AG09319 (cell line): ENCODE data around the gene CNTN1.

Experiments
- DNase-seq: peaks from one replicate; pipeline ENCODE4 v3.0.0-alpha.2; 2010; ENCODE audit warnings: low read depth; ENCODE audit errors: extremely low read depth
- TF ChIP-seq, protein P1 (sequence below): IDR thresholded peaks from 2 replicates; pipeline ENCODE4 v1.5.1; 2011; ENCODE audit warnings: low read depth, mild to moderate bottlenecking, inconsistent platforms, low read length, moderate library complexity

The CNTN1 gene

DNA sequence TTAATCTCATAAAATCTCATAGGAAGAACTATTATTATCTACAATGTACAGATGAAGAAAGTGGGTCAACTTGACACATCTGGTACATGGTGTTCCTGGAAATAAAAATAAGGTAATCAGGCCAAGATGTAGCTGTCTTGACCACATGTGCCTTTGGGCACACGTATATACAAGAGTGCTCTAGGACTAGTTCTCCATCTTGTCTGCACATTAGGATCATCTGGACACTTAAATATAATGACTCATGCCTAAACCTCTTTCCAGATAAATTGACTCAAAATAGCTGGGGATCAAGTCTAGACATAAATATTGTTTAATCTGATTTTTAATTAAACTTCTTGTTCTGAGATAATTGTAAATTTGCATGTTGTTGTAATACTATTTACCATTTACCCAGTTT lies 182.6 kb downstream of the CNTN1 start:
- DNase-seq, result no peak
- TF ChIP-seq, protein P1, sequence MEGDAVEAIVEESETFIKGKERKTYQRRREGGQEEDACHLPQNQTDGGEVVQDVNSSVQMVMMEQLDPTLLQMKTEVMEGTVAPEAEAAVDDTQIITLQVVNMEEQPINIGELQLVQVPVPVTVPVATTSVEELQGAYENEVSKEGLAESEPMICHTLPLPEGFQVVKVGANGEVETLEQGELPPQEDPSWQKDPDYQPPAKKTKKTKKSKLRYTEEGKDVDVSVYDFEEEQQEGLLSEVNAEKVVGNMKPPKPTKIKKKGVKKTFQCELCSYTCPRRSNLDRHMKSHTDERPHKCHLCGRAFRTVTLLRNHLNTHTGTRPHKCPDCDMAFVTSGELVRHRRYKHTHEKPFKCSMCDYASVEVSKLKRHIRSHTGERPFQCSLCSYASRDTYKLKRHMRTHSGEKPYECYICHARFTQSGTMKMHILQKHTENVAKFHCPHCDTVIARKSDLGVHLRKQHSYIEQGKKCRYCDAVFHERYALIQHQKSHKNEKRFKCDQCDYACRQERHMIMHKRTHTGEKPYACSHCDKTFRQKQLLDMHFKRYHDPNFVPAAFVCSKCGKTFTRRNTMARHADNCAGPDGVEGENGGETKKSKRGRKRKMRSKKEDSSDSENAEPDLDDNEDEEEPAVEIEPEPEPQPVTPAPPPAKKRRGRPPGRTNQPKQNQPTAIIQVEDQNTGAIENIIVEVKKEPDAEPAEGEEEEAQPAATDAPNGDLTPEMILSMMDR, result no peak

DNA sequence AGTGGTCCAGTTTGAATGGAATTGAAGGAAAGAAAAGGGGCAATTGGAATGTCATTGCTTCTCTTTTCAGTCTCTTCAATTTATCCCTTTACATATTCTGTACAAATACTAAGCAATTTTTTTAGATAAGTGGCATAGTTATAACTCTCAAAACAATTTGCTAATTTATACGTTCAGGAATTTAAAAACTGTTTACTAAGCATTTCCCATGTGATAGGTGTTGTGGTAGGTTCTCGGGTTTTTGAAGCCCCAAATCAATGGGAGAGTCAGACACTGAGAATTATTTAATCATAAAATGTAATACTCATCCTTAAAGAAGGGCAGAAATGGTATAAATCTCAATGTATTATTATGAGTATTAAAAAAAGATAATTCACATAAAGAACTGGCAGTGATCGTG lies 197.1 kb downstream of the CNTN1 start:
- TF ChIP-seq, protein P1, result no peak

DNA sequence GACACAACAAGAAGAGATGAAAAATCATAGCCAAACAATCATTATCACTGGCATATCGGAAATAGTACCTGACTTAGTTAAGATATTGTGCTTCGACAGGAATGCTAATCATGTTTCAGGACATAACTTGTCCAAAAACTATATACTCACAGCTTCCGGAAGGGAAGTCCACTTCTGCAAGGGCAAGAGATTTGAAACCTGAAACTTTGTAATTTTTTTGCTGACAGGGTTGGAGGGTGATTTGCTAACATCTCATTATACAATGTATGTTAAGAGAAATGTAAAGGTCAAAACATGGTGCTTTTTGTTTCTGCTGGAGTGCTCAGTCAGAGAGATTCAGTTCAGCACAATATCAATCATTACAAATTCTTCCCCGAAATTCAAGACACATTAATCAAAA lies 200.3 kb downstream of the CNTN1 start:
- DNase-seq, result no peak
- TF ChIP-seq, protein P1, result no peak

More for the DNA sequence above, 197.1 kb downstream of the CNTN1 start:
- DNase-seq, result no peak

DNA sequence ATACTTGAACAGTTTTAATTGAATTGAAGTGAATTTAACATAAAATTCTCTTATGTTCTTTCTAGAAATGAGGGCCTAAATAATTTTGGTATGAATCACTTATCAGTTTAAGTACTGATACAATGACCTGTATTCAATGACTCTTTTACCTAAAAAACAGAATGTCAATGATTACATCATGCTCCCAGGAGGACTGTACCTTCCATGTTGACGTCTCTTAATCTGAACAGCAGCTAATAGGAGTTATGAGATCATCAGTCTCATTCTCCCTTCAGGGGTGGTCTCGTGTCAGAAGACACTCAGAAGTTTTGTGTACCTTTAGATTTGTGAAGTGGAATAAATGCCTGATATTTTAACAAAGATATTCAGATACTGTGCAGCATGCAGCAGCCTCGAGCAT lies 206.3 kb downstream of the CNTN1 start:
- no peak for DNase-seq
- TF ChIP-seq, protein P1, result no peak

DNA sequence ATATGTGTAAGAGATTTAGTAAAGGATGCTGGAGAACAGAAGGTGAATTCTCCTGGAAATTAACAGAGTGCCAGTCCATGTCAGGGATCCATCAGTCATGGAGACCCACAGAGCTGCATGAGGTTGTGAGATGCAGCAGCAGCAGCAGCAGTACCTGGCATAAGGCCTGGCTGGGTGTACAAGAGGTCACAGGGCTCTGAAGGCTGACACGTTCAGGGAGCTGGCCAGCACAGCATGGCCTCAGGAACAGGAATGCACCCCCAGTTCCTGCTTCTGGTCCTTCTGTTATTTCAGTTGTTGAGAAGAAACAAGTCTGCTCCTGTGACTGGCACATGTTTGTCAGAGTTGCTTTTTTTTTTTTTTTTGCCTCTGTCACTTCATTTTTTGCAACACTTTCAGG lies 210.8 kb downstream of the CNTN1 start:
- TF ChIP-seq, protein P1, result no peak
- no peak for DNase-seq

DNA sequence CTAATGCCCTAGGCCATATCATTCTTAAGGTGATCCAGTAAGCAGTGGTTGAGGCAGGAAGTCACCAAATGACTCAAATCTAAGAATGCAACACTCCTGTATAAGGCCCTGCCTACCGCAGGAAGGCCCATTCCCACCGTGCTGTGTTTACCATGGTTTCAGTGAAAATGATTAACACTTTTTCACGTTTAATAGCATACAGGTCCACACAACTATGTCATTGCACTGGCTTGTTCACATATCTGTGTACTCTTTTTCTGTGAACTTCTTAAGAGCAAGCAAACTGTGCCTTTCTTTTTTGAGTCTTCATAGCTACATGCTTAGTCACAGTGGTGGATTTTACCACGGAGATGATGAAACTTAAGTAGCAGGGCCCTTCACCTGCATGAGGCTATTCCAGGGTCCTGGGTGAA lies 214.9 kb downstream of the CNTN1 start:
- DNase-seq, result no peak
- TF ChIP-seq, protein P1, result no peak

DNA sequence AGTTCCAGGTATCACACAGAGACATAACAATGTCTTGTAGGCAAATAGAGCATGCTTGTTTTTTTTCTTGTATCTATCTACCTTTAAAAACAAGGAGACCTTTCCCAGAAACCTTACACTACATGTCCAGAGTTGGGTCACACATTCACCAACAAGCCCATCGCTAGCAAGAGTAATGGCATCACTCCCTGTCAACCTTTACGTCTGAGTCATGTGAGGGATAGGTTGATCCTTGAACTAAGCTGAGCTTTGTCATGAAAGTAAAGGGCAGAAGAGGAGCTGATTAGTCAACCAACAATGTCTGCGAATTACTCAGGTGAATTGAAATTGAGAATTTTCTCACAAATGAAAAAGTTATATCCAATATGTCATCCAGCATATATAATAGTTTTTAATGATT lies 219.4 kb downstream of the CNTN1 start:
- no peak for DNase-seq
- TF ChIP-seq, protein P1, result no peak
